ENCODE results near the gene TENM4. TPM values are rescaled to one million over a fixed set of nuclear protein-coding genes. Genes with fewer than 3 reads are reported as not detected.

The TENM4 gene
- total and polyA plus RNA-seq, 2 of the 13 experiments (the other 11 are each of a cell fraction or from before 2014, with no cell fraction given), result not detected

DNA sequence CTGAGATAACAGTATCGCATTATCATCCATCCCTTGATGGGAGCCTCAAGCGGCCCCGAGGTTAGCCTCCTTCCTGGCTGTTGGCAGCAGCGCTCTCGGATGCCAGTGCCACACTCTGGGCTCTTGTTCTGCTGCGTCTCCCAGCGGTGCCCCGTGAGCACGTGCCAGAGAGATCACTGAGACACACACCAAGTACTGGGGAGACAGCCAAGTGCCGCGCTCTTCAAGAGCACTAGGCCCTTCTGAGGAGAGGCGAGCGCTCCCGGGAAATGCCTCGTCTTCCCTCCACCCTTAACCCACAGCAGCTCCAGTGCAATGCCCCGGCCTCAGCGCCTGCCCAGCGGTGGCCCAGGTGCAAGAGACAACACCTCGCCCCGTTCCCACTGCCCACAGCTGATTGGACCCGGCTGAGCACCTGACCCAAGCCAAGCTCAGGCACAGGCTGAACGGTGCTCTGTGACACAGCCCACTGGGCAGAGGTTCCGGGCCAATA lies 617.9 kb downstream of the TENM4 start:
- Histone ChIP-seq H3K27ac (ENCODE audit: extremely low read length, insufficient read depth, low read length) (no peak overlapping the region), H3K36me3 (replicated peaks in 1 of 2; ENCODE audit: control insufficient read depth in 1 of 2, insufficient read depth in 2 of 2, low read length in 2 of 2) (no peaks in the 10 kb centered on the region), H3K4me1 (ENCODE audit: insufficient read depth, low read length) (no peaks in the 10 kb centered on the region), H4K20me1 (ENCODE audit: insufficient read depth, low read length) (no peaks in the 10 kb centered on the region), H3K27me3 (ENCODE audit: control insufficient read depth in 1 of 2, insufficient read depth in 2 of 2, low read length in 2 of 2) (peaks cover 2 to 17% of the 10 kb centered on the region in 2 experiments; a peak in 4 of 5 replicates), H3K9ac (ENCODE audit: insufficient read depth, low read depth, low read length) (no peak overlapping the region), H3K79me2 (ENCODE audit: insufficient read depth, low read length) (no peaks in the 10 kb centered on the region), H3K9me3 (ENCODE audit: low read length) (no peaks in the 10 kb centered on the region), H3K4me3 (replicated peaks in 1 of 3; ENCODE audit: insufficient read depth in 1 of 3, low read depth in 2 of 3, low read length in 3 of 3) (no peak overlapping the region), H3K4me2 (ENCODE audit: low read depth, low read length) (no peak overlapping the region), H2AFZ (ENCODE audit: low read length) (no peak overlapping the region)
- ChIA-PET CTCF (ENCODE audit: low intra/inter-chr PET ratio, low total read pairs) (no interaction called here), POLR2A (no interaction called here)
- DNase-seq (ENCODE audit: low spot score) (no peak), ATAC-seq (no peak), FAIRE-seq (no peak)
- WGBS (ENCODE audit: low lambda C conversion rate), result 37% methylated on average over 13 of the region's 23 CpGs
- in situ Hi-C loops (cut with HindIII; ENCODE audit: extremely low pct_ligation_motif_present, low pct_unique_long_range_greater_than_20kb) (no loop called here), intact Hi-C loops (cut with micrococcal nuclease; ENCODE audit: unreplicated experiment) (no loop called here)
- no peak for TF ChIP-seq ZNF326 (CRISPR knock-in tag; IDR thresholded peaks at IDR 0.05; ENCODE audit: borderline replicate concordance)
- TF ChIP-seq KAT7 (CRISPR knock-in tag; IDR thresholded peaks at IDR 0.05; ENCODE audit: borderline replicate concordance), result no peak
- TF ChIP-seq, protein P1, sequence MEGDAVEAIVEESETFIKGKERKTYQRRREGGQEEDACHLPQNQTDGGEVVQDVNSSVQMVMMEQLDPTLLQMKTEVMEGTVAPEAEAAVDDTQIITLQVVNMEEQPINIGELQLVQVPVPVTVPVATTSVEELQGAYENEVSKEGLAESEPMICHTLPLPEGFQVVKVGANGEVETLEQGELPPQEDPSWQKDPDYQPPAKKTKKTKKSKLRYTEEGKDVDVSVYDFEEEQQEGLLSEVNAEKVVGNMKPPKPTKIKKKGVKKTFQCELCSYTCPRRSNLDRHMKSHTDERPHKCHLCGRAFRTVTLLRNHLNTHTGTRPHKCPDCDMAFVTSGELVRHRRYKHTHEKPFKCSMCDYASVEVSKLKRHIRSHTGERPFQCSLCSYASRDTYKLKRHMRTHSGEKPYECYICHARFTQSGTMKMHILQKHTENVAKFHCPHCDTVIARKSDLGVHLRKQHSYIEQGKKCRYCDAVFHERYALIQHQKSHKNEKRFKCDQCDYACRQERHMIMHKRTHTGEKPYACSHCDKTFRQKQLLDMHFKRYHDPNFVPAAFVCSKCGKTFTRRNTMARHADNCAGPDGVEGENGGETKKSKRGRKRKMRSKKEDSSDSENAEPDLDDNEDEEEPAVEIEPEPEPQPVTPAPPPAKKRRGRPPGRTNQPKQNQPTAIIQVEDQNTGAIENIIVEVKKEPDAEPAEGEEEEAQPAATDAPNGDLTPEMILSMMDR (CRISPR knock-in tag; IDR thresholded peaks at IDR 0.05), result no peak
- no peak for TF ChIP-seq ZSCAN21 (CRISPR knock-in tag; IDR thresholded peaks at IDR 0.05; ENCODE audit: borderline replicate concordance)
- no peak for TF ChIP-seq ZNF616 (CRISPR knock-in tag; IDR thresholded peaks at IDR 0.05; ENCODE audit: low read depth)
- no peak for TF ChIP-seq MEIS1 (CRISPR knock-in tag; IDR thresholded peaks at IDR 0.05; ENCODE audit: borderline replicate concordance)
- TF ChIP-seq ZNF296 (CRISPR knock-in tag; conservative IDR thresholded peaks at IDR 0.05), result no peak
- TF ChIP-seq ZNF567 (CRISPR knock-in tag; IDR thresholded peaks at IDR 0.05; ENCODE audit: borderline replicate concordance), result no peak
- TF ChIP-seq, protein P2, sequence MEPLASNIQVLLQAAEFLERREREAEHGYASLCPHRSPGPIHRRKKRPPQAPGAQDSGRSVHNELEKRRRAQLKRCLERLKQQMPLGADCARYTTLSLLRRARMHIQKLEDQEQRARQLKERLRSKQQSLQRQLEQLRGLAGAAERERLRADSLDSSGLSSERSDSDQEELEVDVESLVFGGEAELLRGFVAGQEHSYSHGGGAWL (CRISPR knock-in tag; IDR thresholded peaks at IDR 0.05), result no peak
- no peak for TF ChIP-seq ZNF761 (CRISPR knock-in tag; conservative IDR thresholded peaks at IDR 0.05)
- TF ChIP-seq, protein P3, sequence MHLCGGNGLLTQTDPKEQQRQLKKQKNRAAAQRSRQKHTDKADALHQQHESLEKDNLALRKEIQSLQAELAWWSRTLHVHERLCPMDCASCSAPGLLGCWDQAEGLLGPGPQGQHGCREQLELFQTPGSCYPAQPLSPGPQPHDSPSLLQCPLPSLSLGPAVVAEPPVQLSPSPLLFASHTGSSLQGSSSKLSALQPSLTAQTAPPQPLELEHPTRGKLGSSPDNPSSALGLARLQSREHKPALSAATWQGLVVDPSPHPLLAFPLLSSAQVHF (CRISPR knock-in tag; IDR thresholded peaks at IDR 0.05), result no peak
- TF ChIP-seq, protein P4, sequence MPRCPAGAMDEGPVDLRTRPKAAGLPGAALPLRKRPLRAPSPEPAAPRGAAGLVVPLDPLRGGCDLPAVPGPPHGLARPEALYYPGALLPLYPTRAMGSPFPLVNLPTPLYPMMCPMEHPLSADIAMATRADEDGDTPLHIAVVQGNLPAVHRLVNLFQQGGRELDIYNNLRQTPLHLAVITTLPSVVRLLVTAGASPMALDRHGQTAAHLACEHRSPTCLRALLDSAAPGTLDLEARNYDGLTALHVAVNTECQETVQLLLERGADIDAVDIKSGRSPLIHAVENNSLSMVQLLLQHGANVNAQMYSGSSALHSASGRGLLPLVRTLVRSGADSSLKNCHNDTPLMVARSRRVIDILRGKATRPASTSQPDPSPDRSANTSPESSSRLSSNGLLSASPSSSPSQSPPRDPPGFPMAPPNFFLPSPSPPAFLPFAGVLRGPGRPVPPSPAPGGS (CRISPR knock-in tag; IDR thresholded peaks at IDR 0.05), result no peak
- no peak for TF ChIP-seq ZFP41 (CRISPR knock-in tag; IDR thresholded peaks at IDR 0.05; ENCODE audit: borderline replicate concordance)
- no TSS peak for BruUV-seq (replicated peaks)

Data from HepG2 (cell line).